Endothelial cell of umbilical vein (primary cell): Measurements from ENCODE around the gene SAMSN1.
"Not testable (repeated sequence)": the region's sequence is repeated elsewhere in the genome, so short reads cannot be mapped to it uniquely, and the experiment has no call there.

ENCODE experiments used
- CTCF ChIP-seq, 2 donors: IDR thresholded peaks; 1 replicate in 1 of 2; 2 replicates in 1 of 2; pipeline ENCODE4 v1.5.1; 2011; ENCODE audit warnings: low read length in 2 of 2, mild to moderate bottlenecking in 2 of 2, moderate library complexity in 2 of 2, control low read depth in 1 of 2, inconsistent platforms in 1 of 2, low read depth in 1 of 2; ENCODE audit not compliant: insufficient read depth in 1 of 2; ENCODE audit errors: extremely low read depth in 1 of 2
- EZH2 ChIP-seq: IDR thresholded peaks from 2 replicates; pipeline ENCODE4 v1.6.1; 2012; ENCODE audit warnings: borderline replicate concordance, low read depth, mild to moderate bottlenecking, moderate library complexity, low read length, inconsistent platforms; ENCODE audit not compliant: severe bottlenecking
- FOS ChIP-seq: IDR thresholded peaks from 2 replicates; pipeline ENCODE4 v1.6.1; 2011; ENCODE audit warnings: mild to moderate bottlenecking, low read length, moderate library complexity, borderline replicate concordance; ENCODE audit not compliant: insufficient read depth
- JUN ChIP-seq: IDR thresholded peaks from 2 replicates; pipeline ENCODE4 v1.6.1; 2011; ENCODE audit warnings: borderline replicate concordance, low read depth; ENCODE audit not compliant: insufficient read length, insufficient read depth
- MAX ChIP-seq: IDR thresholded peaks from 2 replicates; pipeline ENCODE4 v1.6.1; 2011; ENCODE audit not compliant: insufficient read depth, insufficient read length
- MYC ChIP-seq: IDR thresholded peaks from one replicate; pipeline ENCODE4 v1.6.1; 2011; ENCODE audit warnings: mild to moderate bottlenecking, low read depth, low read length
- POLR2A ChIP-seq: IDR thresholded peaks from 2 replicates; pipeline ENCODE4 v1.6.1; 2012; ENCODE audit warnings: low read depth, mild to moderate bottlenecking, control low read depth, low read length
- POLR2AphosphoS5 ChIP-seq: IDR thresholded peaks from 2 replicates; pipeline ENCODE4 v1.6.1; 2012; ENCODE audit warnings: low read depth, mild to moderate bottlenecking, control low read depth, low read length, moderate library complexity; ENCODE audit not compliant: insufficient read depth

- not testable (repeated sequence) for TF ChIP-seq CTCF (IDR thresholded peaks at IDR 0.05; ENCODE audit: extremely low read depth in 1 of 2, insufficient read depth in 1 of 2, low read depth in 1 of 2, low read length in 2 of 2); EZH2; JUN; POLR2A; POLR2AphosphoS5; MYC; FOS; MAX
Observed at GRCh38 chr21:14506859-14507457, 39.2 kb downstream of the SAMSN1 start.
